Activated CD4-positive, alpha-beta T cell treated with anti-CD3 and anti-CD28 coated beads for 4 hours (primary cell): ENCODE measurements around the gene GPR42.
"Not testable (repeated sequence)": the region's sequence is repeated elsewhere in the genome, so short reads cannot be mapped to it uniquely, and the experiment has no call there.

Experiments
- DNase-seq, 2 donors: peaks; one replicate each; pipeline ENCODE4 v3.0.0-alpha.2; 2020

The GPR42 gene

DNA sequence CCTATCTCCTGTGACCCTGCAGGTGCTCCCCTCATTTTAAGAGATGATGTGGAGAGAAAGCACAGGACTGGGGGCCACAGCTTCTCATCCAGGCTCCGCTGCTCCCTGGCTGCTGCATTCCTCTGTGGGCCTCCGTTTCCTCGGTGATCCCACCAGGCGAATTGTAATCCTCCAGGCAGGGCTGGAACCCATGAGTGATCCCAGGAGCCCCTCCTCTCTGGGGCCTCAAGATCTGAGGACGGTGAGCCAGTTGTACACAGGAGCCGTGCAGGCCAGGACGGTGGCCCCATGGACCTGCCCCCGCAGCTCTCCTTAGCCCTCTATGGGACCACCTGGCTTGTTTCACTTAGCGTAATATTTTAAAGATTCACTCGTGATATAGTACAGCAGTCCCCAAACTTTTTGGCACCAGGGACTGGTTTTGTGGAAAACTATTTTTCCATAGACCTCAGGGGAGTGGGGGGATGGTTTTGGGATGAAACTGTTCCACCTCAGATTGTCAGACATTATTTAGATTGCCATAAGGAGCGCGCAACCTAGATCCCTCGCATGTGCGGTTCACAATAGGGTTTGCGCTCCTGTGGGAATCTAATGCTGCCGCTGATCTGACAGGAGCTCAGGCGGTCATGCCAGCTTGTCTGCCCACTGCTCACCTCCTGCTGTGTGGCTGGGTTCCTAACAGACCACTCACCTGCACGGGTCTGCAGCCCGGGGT is 7.0 kb upstream of the GPR42 start:
- no peak for DNase-seq

DNA sequence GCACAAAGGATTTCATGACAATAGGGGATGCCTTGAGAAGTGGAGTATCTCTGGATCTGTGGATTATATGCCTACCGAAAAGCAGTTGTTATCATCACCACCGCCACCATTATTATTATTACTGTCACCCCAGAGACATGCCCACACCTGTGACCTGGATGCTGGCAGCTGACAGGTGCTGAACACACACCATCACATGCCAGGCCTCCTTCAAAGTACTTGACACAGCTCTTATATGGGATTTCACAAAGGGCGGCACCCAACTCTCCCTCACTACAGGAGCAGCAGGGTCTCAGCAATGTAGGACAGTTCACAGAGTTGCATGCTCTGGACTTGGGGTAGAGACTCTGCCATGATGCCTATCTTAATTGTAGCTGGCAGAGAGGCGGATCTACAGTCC is 5.6 kb upstream of the GPR42 start:
- DNase-seq, result no peak

DNA sequence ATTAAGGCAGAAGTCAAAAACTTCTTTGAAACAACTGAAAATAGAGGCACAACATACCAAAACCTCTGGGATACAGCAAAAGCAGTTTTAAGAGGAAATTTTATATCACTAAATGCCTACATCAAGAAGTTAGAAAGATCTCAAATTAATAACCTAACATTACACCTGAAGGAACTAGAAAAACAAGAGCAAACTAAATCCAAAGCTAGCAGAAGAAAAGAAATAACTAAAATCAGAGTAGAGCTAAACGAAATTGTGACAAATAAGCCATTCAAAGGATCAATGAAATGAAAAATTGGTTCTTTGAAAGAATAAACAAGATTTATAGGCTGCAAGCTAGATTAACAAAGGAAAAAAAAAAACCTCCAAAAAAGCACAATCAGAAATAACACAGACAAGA is 2.5 kb upstream of the GPR42 start:
- DNase-seq, result no peak

DNA sequence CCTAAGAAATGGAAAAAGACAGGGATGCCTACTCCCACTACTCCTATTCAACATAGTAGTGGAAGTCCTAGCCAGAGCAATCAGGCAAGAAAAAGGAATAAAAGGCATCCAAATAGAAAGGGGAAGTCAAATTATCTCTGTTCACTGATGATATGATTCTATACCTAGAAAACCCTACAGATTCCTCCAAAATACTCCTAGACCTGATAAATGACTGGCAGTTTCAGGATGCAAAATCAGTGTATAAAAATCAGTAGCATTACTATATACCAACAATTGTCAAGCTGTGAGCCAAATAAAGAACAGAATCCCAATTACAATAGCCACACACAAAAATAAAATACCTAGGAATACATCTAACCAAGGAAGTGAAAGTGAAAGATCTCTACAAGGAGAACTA is 1.3 kb upstream of the GPR42 start:
- DNase-seq, result no peak

DNA sequence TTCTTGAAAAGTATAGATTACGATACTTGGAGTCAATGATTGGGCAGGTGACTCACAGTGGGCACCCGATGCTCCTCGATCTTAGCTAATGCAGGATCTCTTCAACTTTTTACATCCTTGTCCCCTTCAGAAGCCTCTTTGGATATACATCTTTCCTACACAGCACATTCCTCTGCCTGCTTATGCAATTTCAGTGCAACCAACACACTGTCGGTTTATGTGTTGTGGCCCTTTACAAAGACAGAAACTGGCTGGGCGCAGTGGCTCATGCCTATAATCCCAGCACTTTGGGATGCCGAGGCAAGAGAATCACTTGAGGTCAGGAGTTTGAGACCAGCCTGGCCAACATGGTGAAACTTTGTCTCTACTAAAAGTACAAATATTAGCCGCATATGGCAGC is 2.6 kb downstream of the GPR42 start:
- DNase-seq, result no peak

DNA sequence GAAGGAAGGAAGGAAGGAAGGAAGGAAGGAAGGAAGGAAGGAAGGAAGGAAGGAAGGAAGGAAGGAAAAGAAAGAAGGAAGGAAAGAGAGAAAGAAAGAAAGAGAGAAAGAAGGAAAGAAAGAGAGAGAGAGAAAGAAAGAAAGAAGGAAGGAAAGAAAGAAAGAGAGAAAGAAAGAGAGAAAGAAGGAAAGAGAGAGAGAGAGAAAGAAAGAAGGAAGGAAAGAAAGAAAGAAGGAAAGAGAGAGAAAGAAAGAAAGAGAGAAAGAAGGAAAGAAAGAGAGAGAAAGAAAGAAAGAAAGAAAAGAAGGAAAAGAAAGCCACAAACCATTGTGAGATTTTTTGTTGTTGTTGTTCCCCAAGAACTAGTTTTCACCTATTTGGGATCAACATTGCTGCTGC is 3.2 kb downstream of the GPR42 start:
- not testable (repeated sequence) for DNase-seq

DNA sequence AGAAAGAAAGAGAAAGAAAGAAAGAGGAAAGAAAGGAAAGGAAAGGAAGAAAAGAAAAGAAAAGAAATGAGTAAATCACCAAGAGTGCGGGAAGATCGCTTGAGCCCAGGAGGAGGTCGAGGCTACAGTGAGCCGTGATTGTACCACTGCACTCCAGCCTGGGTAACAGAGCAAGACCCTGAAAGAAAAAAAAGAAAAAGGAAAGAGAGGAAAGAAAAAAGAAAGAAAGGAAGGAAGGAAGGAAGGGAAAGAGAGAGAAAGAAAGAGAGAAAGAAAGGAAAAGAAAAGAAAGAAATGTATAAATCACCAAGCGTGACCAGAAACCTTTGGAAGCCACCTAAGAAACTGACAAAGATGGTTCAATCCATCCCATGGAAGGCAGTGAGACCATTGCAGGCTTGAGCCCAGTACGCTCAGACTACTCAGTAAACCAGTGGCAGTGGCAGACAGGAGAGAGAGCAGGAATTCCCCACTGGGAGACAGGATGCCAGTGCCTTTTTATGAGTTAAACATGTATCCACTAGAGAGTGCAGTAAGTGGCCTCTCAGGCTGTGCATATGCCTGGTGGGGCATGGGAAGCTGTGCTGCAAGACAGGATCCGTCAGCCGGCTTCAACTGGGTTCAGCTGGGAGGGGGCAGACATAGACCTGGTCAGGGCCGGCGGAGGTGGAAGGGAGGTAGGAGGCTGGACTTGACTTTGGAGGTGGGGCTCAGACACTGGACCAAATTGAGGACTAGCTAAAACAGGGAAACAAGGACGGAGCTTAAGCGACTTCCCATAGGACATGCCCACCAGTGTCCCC is 4.8 kb downstream of the GPR42 start:
- DNase-seq, result no peak

DNA sequence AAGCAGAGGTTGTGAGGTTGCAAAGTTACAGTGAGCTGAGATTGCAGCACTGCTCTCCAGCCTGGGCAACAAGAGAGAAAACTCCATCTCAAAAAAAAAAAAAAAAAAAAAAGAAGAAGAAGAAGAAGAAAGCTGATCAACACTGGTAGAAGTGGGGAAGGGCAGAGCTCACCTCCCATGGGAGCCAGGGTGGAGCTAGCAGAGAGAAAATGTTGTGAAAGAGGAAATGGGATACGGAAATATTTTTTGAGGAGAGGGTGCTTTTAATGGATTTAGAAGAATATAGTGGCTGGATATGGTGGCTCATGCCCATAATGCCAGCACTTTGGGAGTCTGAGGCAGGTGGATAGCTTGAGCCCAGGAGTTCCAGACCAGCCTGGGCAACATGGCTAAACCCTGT is 6.8 kb downstream of the GPR42 start:
- no peak for DNase-seq

DNA sequence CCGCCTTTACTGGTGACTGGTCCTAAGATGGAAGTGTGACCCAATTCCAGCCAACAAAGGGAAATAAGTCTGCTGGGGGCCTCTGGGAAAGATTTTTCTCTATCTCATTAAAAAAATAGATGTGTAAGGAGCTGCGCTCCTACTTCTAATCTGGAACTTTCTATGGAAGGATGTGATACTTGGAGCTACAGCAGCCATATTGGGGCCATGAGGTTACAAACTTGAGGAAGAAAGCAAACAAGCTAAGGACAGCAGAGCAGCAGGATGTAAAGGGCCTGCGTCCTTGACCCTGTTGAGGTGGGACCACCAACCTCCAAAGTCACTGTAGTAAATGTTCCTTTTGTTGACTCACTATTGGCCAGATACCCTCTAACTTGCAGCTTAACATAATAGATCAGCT is 7.5 kb downstream of the GPR42 start:
- no peak for DNase-seq

DNA sequence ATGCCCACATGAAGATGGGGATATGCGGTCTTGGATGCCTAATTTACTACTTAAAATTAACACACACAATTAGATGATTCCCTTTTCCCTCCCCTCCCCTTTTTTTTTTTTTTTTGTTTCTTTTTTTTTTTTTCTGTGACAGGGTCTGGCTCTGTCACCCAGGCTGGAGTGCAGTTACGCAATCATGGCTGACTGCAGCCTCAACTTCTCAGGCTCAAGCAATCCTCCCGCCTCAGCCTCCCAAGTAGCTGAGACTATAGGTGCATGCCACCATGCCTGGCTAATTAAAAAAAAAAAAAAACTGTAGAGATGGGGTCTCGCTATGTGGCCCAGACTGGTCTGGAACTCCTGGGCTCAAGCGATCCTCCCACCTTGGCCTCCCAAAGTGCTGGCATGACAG is 8.7 kb downstream of the GPR42 start:
- not testable (repeated sequence) for DNase-seq

DNA sequence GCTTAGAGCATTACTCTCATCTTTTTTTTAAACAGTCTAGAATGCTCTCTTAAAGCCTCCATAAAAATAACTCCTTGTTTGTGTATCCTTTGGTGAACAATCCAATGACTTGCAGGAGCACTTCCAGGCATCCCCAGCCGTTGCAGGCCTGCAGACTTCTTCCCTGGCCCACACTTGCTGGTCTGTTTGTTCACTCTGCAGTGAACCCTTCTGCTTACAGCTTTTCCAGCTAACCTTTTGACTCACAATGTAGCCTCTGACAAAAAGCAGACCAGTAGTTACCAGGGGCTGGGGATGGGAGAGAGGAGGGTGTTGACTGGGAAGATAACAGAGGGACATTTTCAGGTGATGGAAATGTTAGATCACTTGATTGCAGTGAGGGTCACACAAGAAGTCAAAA is 9.1 kb downstream of the GPR42 start:
- DNase-seq, result no peak

DNA sequence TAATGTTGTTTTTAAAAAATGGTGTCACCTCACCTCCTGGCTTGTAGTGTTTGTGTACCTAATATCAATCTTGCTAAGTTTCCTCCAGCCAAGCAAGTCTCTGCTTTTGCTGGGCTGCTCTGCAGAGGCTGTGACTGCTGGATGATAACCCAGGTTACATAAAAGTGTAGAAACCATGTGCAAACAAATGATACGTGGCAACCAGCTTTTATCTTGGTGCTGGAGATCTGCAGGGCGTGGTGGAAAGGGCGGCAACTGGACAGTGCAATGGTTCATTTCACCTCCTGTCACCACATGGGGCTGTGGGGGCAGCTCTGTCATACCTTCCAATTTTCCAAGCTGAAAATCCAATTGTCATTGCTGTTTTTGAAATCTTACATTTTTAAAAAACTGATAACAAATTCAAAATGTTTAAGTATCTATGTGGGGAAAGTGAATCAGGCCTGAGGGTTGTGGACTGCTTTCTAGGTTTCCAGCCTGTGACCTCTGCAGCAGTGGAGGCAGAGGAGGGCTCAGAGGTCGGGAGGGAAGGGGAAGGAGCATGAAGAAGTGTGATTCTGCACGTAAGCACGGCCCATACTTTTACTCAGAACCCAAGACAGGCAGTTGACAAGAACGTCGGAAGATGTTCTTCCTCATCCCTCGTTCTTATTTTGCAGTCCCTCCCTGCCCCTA is 9.7 kb downstream of the GPR42 start:
- no peak for DNase-seq

DNA sequence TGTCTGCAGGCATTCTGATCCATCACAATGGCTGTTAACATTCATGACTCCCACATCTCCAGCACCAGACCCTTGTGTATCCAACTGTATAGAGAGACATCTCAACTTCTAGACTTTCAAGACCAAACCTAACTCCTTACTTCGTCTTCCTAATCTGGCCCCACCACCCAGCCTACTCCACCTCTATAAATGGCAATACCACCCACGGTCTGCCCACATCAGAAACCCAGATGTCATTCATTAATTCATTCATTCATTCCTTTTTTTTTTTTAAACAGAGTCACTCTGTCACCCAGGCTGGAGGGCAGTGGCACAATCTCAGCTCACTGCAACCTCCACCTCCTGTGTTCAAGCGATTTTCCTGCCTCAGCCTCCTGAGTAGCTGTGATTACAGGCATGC is 10.4 kb downstream of the GPR42 start:
- no peak for DNase-seq

DNA sequence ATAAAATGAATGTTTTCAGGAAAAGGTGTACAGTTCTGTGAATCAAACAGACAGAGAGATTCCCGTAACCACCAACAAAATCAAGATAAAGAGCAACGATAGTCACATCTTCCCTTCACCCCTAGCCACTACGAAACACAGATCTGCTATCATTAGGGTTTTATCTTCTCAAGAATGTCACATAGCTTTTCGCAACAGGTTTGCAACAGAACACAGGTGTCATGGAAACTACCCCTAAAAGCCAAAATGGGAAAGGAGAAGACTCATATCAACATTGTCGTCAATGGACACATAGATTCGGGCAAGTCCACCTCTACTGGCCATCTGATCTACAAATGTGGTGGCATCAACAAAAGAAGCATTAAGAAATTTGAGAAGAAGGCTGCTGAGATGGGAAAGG is 11.1 kb downstream of the GPR42 start:
- no peak for DNase-seq

DNA sequence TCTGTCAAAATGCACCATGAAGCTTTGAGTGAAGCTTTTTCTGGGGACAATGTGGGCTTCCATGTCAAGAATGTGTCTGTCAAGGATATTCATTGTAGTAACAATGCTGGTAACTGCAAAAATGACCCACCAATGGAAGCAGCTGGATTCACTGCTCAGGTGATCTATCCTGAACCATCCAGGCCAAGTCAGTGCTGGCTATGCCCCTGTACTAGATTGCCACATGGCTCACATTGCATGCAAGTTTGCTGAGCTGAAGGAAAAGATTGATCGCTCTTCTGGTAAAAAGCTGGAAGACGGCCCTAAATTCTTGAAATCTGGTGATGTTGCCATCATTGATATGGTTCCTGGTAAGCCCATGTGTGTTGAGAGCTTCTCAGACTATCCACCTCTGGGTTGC is 12.7 kb downstream of the GPR42 start:
- no peak for DNase-seq

DNA sequence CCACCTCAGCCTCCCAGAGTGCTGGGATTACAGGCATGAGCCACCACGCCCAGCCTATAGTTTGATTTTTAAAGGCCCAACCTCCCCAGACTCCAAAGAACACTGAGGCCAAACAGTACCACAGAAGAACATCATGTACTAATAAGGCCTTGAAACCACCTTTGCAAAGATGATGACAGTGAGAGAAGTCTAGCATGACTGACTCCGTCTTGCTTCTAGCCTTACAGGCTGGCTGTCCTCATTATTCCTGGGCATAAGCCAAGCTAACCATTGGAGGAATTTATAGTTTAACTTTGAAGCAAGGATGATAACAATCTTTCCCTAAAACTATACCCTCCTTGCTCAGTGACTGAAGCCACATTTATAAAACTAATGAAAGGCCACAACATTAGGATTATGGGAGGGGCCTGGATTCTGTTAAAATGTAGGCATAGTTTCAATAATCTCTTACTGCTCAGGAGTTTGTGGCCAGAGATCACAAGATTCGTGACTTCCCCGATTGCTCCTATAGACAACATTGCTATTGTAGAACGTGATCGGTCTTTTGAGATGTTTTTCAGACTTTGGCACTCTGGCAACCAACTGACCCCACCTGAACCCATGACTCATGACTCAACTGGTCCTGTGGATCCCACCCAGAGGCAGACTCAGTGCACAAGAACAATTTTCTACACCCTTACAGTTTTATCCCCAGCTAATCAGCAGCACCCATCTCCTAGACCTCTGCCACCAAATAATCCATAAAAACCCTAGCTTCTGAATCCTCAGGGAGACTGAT is 17.6 kb downstream of the GPR42 start:
- no peak for DNase-seq

DNA sequence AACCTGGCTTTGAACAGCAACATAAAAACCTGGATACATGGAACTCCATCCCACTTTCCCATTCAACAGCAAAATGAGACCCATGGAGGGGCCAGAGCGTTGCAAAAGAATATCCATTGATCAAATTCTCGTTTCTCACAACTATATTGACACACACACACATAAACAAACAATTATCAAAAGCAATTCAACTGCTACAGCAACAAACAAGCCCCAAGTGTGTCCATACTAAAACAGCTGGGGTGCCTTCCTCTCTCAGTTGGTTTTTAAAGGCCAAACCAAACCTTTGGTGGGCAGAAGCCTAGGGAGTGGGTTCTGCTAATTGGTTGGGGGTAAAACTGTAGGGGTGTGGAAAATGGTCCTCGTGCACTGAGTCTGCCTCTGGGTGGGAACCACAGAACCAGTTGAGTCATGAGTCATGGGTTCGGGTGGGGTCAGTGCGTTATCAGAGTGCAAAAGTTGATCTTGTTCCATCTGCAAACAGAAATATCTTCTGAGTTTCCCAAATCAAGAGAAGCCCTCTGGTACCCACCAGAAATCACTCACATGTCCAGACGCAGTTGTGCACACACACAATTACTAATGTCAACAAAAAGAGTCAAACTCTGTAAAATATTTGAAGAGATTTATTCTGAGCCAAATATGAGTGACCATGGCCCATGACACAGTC is 18.5 kb downstream of the GPR42 start:
- no peak for DNase-seq

DNA sequence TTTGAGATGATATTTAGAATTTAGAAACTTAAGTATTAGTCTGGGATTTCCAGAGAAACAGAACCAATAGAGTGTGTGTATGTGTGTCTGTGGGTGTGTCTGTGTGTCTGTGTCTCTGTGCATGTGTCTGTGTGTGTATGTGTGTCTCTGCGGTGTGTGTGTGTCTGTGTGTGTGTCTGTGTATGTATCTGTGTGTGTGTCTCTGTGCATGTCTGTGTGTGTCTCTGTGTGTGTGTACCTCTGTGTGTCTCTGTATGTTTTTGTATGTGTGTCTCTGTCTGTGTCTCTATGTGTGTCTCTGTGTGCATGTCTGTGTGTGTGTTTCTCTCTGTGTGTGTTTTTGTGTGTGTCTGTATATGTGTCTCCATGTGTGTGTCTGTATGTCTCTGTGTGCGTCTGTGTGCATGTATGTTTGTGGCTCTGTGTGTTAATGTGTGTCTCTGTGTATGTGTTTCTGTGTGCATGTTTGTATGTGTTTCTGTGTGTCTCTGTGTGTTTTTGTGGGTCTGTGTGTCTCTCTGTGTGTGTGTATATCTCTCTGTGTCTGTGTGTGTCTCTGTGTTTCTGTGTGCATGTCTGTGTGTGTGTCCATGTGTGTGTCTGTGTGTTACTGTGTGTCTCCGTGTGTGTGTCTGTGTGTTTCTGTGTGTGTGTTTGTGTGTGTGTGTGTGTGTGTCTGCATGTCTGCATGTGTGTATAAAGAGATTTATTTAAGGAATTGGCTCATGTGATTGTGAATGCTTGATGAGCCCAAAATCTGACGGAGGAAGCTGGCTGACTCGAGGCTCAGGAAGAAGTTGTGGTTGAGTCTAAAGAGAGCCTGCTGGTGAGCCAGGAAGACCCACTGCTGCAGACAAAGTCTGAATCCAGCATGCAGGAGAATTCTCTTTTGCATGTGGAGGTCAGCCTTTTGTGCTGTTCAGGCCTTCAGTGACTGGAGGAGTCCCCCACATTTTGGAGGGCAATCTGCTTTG is 22.2 kb downstream of the GPR42 start:
- no peak for DNase-seq

DNA sequence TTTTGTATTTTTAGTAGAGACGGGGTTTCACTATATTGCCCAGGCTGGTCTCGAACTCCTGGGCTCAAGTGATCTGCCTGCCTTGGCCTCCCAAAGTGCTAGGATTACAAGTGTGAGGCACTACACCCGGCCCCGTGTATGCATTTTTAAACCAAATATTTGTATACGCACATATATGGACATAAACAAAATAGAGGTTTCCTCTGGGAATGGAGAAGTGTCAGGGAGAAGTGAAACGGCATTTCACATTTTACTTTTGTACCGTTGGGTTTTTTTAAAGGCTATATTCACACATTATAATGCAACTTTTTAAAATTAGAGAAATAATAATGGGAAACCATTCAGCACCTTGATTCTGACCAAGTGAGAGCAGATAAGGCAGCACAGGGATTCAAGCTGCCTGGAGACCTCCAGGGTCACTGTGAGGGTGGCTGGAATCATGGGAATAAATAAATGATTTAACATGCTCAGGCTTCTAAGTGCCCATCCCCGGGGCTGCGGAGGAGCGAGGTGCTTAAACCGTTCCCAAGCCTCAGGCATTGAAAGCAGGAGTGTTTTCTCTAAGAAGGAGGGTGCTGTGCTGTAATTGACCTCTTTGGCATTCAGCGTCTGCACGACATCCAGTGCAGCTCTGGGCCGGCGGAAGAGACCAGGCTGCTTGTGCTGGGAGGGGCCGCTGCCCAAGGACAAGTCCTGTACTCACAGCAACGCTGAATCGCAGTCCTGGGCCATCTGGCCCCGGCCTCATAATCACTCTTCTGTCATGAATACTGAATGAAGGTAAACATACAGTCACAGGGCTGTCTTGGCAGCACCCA is 24.7 kb downstream of the GPR42 start:
- DNase-seq, result no peak

DNA sequence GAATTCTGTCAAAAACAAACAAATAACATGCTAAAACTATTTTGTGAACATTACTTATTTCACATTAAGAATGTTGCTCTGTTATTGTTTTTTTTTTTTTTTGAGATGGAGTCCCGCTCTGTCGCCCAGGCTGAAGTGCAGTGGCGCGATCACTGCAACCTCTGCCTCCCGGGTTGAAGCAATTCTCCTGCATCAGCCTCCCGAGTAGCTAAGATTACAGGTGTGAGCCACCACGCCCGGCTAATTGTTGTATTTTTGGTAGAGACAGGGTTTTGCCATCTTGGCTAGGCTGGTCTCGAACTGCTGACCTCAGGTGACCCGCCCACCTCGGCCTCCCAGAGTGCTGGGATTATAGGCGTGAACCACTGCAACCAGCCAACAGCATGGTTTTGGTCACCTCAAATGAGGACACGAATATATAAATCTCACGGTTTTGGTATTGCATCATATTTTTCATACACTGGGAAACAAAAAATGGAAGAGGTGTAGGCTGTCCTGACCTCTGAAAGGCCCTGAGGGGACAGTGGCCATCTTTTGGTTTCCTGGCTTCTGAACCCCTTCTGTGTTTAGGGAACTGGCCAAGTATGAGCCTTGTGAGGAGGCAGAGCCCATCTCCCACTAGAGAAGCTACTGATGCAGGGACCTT is 25.5 kb downstream of the GPR42 start:
- DNase-seq, result no peak
